Stomach (tissue), 4 donors: ENCODE data around the gene ZDHHC7.

ENCODE experiments used
- EP300 ChIP-seq: sonication (generic); formaldehyde crosslinking; IDR thresholded peaks from one replicate; pipeline ENCODE4 v1.6.1; 2017; ENCODE audit warnings: antibody characterized with exemption
- POLR2A ChIP-seq, 4 donors: fragments of 450-650 bp; IDR thresholded peaks; one replicate each; pipeline ENCODE4 v1.6.1; 2016; ENCODE audit warnings: antibody characterized with exemption in 4 of 4, control low read depth in 2 of 4, mild to moderate bottlenecking in 1 of 4, moderate library complexity in 1 of 4
- POLR2AphosphoS5 ChIP-seq, 3 donors: sonication (generic); formaldehyde crosslinking; IDR thresholded peaks; one replicate each; pipeline ENCODE4 v1.6.1; 2016; ENCODE audit warnings: antibody characterized with exemption in 3 of 3
- TF ChIP-seq, protein P1 (sequence below), 7 experiments: fragments of 450-650 bp in 4 of 7; fragments of 200-600 bp in 3 of 7; sonication (generic) in 3 of 7; IDR thresholded peaks; one replicate each; pipeline ENCODE4 v1.5.1; 2016 to 2019; ENCODE audit warnings: antibody characterized with exemption in 7 of 7, control low read depth in 2 of 7, mild to moderate bottlenecking in 1 of 7

DNA sequence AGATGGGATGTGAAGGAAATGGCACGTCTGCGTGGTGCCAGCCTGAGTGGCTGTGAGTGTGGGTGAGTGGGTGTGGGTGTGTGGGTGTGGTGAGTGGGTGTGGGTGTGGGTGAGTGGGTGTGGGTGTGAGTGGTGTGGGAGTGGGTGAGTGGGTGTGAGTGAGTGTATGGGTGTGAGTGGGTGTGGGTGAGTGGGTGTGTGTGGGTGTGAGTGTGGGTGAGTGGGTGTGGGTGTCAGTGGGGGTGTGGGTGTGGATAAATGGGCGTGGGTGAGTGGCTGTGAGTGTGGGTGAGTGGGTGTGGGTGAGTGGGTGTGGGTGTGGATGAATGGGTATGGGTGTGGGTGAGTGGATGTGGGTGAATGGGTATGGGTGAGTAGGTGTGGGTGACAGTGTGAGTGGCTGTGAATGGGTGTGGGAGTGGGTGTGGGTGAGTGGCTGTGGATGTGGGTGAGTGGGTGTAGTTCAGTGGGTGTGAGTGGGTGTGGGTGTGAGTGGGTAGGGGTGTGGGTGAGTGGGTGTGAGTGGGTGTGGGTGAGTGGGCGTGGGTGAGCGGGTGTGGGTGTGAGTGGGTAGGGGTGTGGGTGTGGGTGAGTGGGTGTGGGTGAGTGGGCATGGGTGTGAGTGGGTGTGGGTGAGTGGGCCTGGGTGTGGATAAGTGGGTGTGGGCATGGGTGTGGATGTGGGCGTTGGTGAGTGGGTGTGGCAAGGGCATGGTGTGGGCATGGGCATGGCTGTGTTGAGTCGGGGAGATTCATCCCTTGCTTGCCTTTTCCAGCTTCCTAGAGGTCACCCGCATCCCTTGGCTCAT lies 80.8 kb downstream of the ZDHHC7 start:
- no peak for TF ChIP-seq POLR2A (IDR thresholded peaks at IDR 0.05)
- TF ChIP-seq, protein P1, sequence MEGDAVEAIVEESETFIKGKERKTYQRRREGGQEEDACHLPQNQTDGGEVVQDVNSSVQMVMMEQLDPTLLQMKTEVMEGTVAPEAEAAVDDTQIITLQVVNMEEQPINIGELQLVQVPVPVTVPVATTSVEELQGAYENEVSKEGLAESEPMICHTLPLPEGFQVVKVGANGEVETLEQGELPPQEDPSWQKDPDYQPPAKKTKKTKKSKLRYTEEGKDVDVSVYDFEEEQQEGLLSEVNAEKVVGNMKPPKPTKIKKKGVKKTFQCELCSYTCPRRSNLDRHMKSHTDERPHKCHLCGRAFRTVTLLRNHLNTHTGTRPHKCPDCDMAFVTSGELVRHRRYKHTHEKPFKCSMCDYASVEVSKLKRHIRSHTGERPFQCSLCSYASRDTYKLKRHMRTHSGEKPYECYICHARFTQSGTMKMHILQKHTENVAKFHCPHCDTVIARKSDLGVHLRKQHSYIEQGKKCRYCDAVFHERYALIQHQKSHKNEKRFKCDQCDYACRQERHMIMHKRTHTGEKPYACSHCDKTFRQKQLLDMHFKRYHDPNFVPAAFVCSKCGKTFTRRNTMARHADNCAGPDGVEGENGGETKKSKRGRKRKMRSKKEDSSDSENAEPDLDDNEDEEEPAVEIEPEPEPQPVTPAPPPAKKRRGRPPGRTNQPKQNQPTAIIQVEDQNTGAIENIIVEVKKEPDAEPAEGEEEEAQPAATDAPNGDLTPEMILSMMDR (IDR thresholded peaks at IDR 0.05), result no peak
- TF ChIP-seq POLR2AphosphoS5 (IDR thresholded peaks at IDR 0.05), result no peak
- no peak for TF ChIP-seq EP300
